Measurements from ENCODE around the gene PIWIL1. TPM values are rescaled to one million over a fixed set of nuclear protein-coding genes. Genes with fewer than 3 reads are reported as not detected.

The PIWIL1 gene
- total RNA-seq, 2 experiments from 2014 or later = not detected

GRCh38 chr12:130307859-130308258, 29.8 kb upstream of the PIWIL1 start:
- CTCF ChIA-PET = no interaction called here
- ATAC-seq (no peak), DNase-seq (no peak)
- no peak overlapping the region for H3K4me3 Mint-ChIP-seq
- H3K27me3 Mint-ChIP-seq = peaks cover 1% of the 10 kb centered on the region
- no peaks in the 10 kb centered on the region for H3K4me1 Mint-ChIP-seq (ENCODE audit: low read depth)
- no peaks in the 10 kb centered on the region for H3K36me3 Mint-ChIP-seq (ENCODE audit: low read depth)
- intact Hi-C loops (cut with micrococcal nuclease) = no loop called here
- H3K9me3 Mint-ChIP-seq = no peaks in the 10 kb centered on the region
- TF ChIP-seq, protein P1, sequence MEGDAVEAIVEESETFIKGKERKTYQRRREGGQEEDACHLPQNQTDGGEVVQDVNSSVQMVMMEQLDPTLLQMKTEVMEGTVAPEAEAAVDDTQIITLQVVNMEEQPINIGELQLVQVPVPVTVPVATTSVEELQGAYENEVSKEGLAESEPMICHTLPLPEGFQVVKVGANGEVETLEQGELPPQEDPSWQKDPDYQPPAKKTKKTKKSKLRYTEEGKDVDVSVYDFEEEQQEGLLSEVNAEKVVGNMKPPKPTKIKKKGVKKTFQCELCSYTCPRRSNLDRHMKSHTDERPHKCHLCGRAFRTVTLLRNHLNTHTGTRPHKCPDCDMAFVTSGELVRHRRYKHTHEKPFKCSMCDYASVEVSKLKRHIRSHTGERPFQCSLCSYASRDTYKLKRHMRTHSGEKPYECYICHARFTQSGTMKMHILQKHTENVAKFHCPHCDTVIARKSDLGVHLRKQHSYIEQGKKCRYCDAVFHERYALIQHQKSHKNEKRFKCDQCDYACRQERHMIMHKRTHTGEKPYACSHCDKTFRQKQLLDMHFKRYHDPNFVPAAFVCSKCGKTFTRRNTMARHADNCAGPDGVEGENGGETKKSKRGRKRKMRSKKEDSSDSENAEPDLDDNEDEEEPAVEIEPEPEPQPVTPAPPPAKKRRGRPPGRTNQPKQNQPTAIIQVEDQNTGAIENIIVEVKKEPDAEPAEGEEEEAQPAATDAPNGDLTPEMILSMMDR (IDR thresholded peaks at IDR 0.05) = no peak
- POLR2A ChIA-PET = no interaction called here
- no peak overlapping the region for H3K27ac Mint-ChIP-seq

DNA sequence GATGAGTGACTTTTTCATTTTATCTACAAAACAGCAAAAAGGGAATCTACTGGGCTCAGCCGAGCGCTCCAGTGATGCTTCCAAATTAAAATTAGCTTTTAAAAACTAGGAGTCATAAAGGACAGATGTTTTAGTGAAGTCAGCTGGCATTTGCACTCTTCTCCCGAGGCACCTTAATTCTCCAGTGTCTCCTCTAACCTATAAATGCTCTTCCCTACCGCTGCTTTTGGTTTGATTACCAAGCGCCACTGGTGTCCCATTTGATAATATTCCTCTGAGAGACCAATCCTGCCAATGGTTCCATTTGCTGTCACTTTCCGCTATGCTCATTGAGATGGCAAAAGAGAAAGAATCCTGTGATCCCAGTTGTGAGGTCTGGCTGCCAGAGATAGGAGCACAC, 29.3 kb upstream of the PIWIL1 start:
- Mint-ChIP-seq H3K27ac (no peak overlapping the region), H3K27me3 (peaks cover 1% of the 10 kb centered on the region)
- CTCF ChIA-PET = no interaction called here

GRCh38 chr12:130316251-130316650, 21.4 kb upstream of the PIWIL1 start:
- no peak for ATAC-seq
- Mint-ChIP-seq H3K36me3 (ENCODE audit: low read depth) (no peaks in the 10 kb centered on the region), H3K4me1 (ENCODE audit: low read depth) (no peaks in the 10 kb centered on the region), H3K4me3 (no peak overlapping the region), H3K9me3 (no peaks in the 10 kb centered on the region), H3K27me3 (no peaks in the 10 kb centered on the region), H3K27ac (no peak overlapping the region)
- no peak for DNase-seq
- intact Hi-C loops (cut with micrococcal nuclease) = no loop called here
- ChIA-PET POLR2A (no interaction called here), CTCF (interaction anchor here (0.8 to 1.3 kb wide), 4 partner anchors 20 to 274 kb away, joined by 3 to 6 read pairs (median 4); no protein-coding TSS in a partner anchor)
- TF ChIP-seq, protein P1 (IDR thresholded peaks at IDR 0.05) = no peak

More for the DNA sequence above, 29.3 kb upstream of the PIWIL1 start:
- H3K36me3 Mint-ChIP-seq (ENCODE audit: low read depth) = no peaks in the 10 kb centered on the region
- H3K4me3 Mint-ChIP-seq = no peak overlapping the region
- no peaks in the 10 kb centered on the region for H3K4me1 Mint-ChIP-seq (ENCODE audit: low read depth)
- H3K9me3 Mint-ChIP-seq = no peaks in the 10 kb centered on the region
- TF ChIP-seq, protein P1 (IDR thresholded peaks at IDR 0.05) = no peak
- intact Hi-C loops (cut with micrococcal nuclease) = no loop called here
- DNase-seq = no peak
- ATAC-seq = no peak
- POLR2A ChIA-PET = no interaction called here

GRCh38 chr12:130320536-130320935, 17.2 kb upstream of the PIWIL1 start:
- no peak for ATAC-seq
- Mint-ChIP-seq H3K36me3 (ENCODE audit: low read depth) (no peaks in the 10 kb centered on the region), H3K4me3 (no peak overlapping the region), H3K27ac (no peak overlapping the region), H3K27me3 (no peaks in the 10 kb centered on the region), H3K4me1 (ENCODE audit: low read depth) (no peaks in the 10 kb centered on the region), H3K9me3 (no peaks in the 10 kb centered on the region)
- TF ChIP-seq, protein P1 (IDR thresholded peaks at IDR 0.05) = no peak
- intact Hi-C loops (cut with micrococcal nuclease) = no loop called here
- no peak for DNase-seq
- ChIA-PET POLR2A (no interaction called here), CTCF (no interaction called here)

GRCh38 chr12:130322263-130322662, 15.4 kb upstream of the PIWIL1 start:
- CTCF ChIA-PET = no interaction called here
- Mint-ChIP-seq H3K4me3 (no peak overlapping the region), H3K27ac (no peak overlapping the region), H3K4me1 (ENCODE audit: low read depth) (no peaks in the 10 kb centered on the region), H3K36me3 (ENCODE audit: low read depth) (no peaks in the 10 kb centered on the region), H3K9me3 (no peaks in the 10 kb centered on the region), H3K27me3 (no peaks in the 10 kb centered on the region)
- TF ChIP-seq, protein P1 (IDR thresholded peaks at IDR 0.05) = no peak
- DNase-seq = no peak
- intact Hi-C loops (cut with micrococcal nuclease) = no loop called here
- POLR2A ChIA-PET = no interaction called here
- ATAC-seq = no peak

Data from activated CD8-positive, alpha-beta T cell treated with anti-CD3 and anti-CD28 coated beads for 36 hours (primary cell).